Panc1 (cell line): ENCODE measurements around the gene TMEM184A. TPM values are rescaled to one million over a fixed set of nuclear protein-coding genes. Genes with fewer than 3 reads are reported as not detected.

Experiments used
- ATAC-seq: fragments of 200-7000 bp; cut with Tn5 transposase; 2 replicates; pipeline ENCODE4 v1.9.1; 2020; ENCODE audit warnings: mild to moderate bottlenecking, moderate library complexity
- BruUV-seq: library from RNA; stranded (reverse); fragments of 400-500 nt; replicated peaks from 2 replicates; lab custom pipeline; 2021; lab: Mats Ljungman, UMichigan
- CTCF ChIA-PET: fragments of 300-600 bp; sonication (Branson Sonifier 250); formaldehyde crosslinking; loops from one replicate; lab custom pipeline; 2022; ENCODE audit warnings: antibody characterized with exemption; lab: Charles Lee
- POLR2A ChIA-PET: fragments of 300-600 bp; sonication (Branson Sonifier 250); formaldehyde crosslinking; loops from one replicate; lab custom pipeline; 2022; ENCODE audit warnings: antibody characterized with exemption; lab: Charles Lee
- DNase-seq: peaks from one replicate; pipeline ENCODE4 v3.0.0-alpha.2; 2010; ENCODE audit warnings: low read depth, low spot score
- H3K27ac ChIP-seq: 2 replicates; pipeline ENCODE4 v1.5.1; 2011; ENCODE audit warnings: mild to moderate bottlenecking, low read length, inconsistent platforms
- H3K27me3 ChIP-seq: fragments of 200-500 bp; sonication (Bioruptor generic); 2 replicates; pipeline ENCODE4 v1.6.0; 2014; ENCODE audit warnings: low read length, inconsistent platforms; ENCODE audit not compliant: control insufficient read depth, insufficient read depth
- H3K36me3 ChIP-seq: fragments of 200-500 bp; sonication (Bioruptor generic); 2 replicates; pipeline ENCODE4 v1.5.1; 2014; ENCODE audit warnings: inconsistent platforms, mild to moderate bottlenecking, low read length, moderate library complexity; ENCODE audit not compliant: control insufficient read depth, insufficient read depth
- H3K4me1 ChIP-seq: 2 replicates; pipeline ENCODE4 v1.5.1; 2011; ENCODE audit warnings: inconsistent platforms, mild to moderate bottlenecking, low read length, moderate library complexity; ENCODE audit not compliant: control insufficient read depth, insufficient read depth
- H3K4me3 ChIP-seq, 2 experiments: 2 replicates each; pipeline ENCODE4 v1.5.1; 2011 to 2012; ENCODE audit warnings: low read depth in 2 of 2, low read length in 2 of 2, mild to moderate bottlenecking in 2 of 2, inconsistent platforms in 1 of 2, moderate library complexity in 1 of 2
- H3K9me3 ChIP-seq: fragments of 200-500 bp; sonication (Bioruptor generic); 2 replicates; pipeline ENCODE4 v1.5.1; 2014; ENCODE audit warnings: low read depth, mild to moderate bottlenecking, inconsistent platforms, low read length, moderate library complexity; ENCODE audit not compliant: control insufficient read depth, insufficient read depth
- POLR2AphosphoS5 ChIP-seq: IDR thresholded peaks from 2 replicates; pipeline ENCODE4 v1.6.1; 2012; ENCODE audit warnings: mild to moderate bottlenecking, low read depth, low read length, moderate library complexity
- SIN3A ChIP-seq: IDR thresholded peaks from 2 replicates; pipeline ENCODE4 v1.6.1; 2012; ENCODE audit warnings: low read depth, mild to moderate bottlenecking, low read length, moderate library complexity, borderline replicate concordance; ENCODE audit not compliant: insufficient read depth
- TCF7L2 ChIP-seq: IDR thresholded peaks from 2 replicates; pipeline ENCODE4 v1.6.1; 2011; ENCODE audit warnings: mild to moderate bottlenecking, low read depth, low read length, inconsistent platforms
- in situ Hi-C: cut with HindIII; loops from 2 replicates; pipeline ENCODE4 v1.10.0; 2016; ENCODE audit warnings: low sequenced_read_pairs, low pct_unique_long_range_greater_than_20kb
- intact Hi-C: fragments of 100-400 bp; cut with micrococcal nuclease; formaldehyde crosslinking; loops from one replicate; pipeline ENCODE4 v1.10.0; 2022; ENCODE audit not compliant: unreplicated experiment
- total RNA-seq: library from RNA; stranded (reverse); gene quantifications from one replicate; pipeline ENCODE4 v1.2.1, GENCODE V29; 2021; ENCODE audit not compliant: unreplicated experiment
- TF ChIP-seq, protein P1 (sequence below), 2 experiments: IDR thresholded peaks; 2 replicates each; pipeline ENCODE4 v1.6.1; 2011 to 2012; ENCODE audit warnings: low read depth in 2 of 2, control low read depth in 1 of 2, low read length in 1 of 2, mild to moderate bottlenecking in 1 of 2, moderate library complexity in 1 of 2; ENCODE audit not compliant: insufficient read depth in 1 of 2
- TF ChIP-seq, protein P2 (sequence below): fragments of 450-650 bp; IDR thresholded peaks from 2 replicates; pipeline ENCODE4 v1.5.1; 2017; ENCODE audit warnings: mild to moderate bottlenecking

The TMEM184A gene
- total RNA-seq, 1 experiment from 2014 or later: 9.2 TPM

DNA sequence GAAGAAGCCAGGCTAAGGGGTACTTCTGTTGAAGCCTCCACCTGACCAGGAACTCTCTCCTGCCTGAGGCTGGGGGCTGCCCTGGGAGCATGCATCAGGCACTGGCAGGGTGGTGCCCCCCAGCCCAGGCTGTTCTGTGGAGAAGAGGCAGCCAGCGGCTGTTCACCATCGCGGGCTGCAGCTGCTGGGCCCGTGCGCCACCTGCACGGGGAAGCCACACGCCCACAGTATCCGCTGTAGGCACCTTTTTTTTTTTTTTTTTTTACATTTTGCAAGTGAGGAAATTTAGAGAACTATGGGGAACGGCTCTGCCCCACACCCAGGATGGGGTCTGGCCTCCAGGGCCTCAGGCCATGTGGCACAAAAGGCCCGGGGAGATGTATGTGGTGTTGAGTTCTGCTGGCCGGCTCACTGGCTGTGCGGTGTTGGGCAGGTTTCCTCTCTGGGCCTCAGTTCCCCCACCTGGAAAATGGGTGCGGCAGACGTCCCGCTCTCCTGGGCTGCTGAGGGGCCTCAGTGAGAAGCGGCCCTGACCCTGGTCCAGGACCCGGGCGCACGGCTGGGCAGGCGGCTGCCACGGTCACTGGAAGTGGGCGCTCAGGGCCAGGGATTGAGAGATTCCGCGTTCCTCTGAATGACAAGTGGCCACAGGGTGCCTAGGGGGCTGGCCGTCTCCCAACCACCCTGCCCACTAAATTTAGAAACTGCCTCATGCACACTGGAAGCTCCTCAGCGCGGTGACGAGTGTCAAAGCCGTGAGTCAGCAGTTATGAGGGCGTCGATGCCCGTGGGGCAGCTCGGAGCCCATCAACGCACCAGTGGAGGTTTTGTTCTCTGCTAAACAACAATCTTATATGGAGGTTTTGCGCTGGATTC is 43.0 kb downstream of the TMEM184A start:
- no peaks in the 10 kb centered on the region for H3K27me3 ChIP-seq
- DNase-seq (no peak), ATAC-seq (peak; percentile 79)
- in situ Hi-C loops (no loop called here), intact Hi-C loops (no loop called here)
- ChIA-PET POLR2A (interaction anchor here (0.5 to 0.6 kb wide), 2 partner anchors 8 to 22 kb away, joined by 10 to 19 read pairs; no protein-coding TSS in a partner anchor), CTCF (interaction anchor here (0.5 kb wide), 1 partner anchor 337 kb away, joined by 3 read pairs; no protein-coding TSS in a partner anchor)
- no peak for TF ChIP-seq TCF7L2
- TF ChIP-seq, protein P1, sequence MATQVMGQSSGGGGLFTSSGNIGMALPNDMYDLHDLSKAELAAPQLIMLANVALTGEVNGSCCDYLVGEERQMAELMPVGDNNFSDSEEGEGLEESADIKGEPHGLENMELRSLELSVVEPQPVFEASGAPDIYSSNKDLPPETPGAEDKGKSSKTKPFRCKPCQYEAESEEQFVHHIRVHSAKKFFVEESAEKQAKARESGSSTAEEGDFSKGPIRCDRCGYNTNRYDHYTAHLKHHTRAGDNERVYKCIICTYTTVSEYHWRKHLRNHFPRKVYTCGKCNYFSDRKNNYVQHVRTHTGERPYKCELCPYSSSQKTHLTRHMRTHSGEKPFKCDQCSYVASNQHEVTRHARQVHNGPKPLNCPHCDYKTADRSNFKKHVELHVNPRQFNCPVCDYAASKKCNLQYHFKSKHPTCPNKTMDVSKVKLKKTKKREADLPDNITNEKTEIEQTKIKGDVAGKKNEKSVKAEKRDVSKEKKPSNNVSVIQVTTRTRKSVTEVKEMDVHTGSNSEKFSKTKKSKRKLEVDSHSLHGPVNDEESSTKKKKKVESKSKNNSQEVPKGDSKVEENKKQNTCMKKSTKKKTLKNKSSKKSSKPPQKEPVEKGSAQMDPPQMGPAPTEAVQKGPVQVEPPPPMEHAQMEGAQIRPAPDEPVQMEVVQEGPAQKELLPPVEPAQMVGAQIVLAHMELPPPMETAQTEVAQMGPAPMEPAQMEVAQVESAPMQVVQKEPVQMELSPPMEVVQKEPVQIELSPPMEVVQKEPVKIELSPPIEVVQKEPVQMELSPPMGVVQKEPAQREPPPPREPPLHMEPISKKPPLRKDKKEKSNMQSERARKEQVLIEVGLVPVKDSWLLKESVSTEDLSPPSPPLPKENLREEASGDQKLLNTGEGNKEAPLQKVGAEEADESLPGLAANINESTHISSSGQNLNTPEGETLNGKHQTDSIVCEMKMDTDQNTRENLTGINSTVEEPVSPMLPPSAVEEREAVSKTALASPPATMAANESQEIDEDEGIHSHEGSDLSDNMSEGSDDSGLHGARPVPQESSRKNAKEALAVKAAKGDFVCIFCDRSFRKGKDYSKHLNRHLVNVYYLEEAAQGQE (IDR thresholded peaks at IDR 0.05; ENCODE audit: insufficient read depth in 1 of 2, low read depth in 2 of 2, low read length in 1 of 2): no peak
- TF ChIP-seq POLR2AphosphoS5: peak; percentile 64; the same call in 1 of the 2 replicates
- H3K9me3 ChIP-seq: no peaks in the 10 kb centered on the region
- no peaks in the 10 kb centered on the region for H3K36me3 ChIP-seq
- H3K27ac ChIP-seq: peak overlapping the region; percentile 85
- peak overlapping the region in 1 of 2 experiments; percentile 13; a peak in 1 of 4 replicates for H3K4me3 ChIP-seq
- peaks cover 52% of the 10 kb centered on the region for H3K4me1 ChIP-seq
- BruUV-seq: no TSS peak

DNA sequence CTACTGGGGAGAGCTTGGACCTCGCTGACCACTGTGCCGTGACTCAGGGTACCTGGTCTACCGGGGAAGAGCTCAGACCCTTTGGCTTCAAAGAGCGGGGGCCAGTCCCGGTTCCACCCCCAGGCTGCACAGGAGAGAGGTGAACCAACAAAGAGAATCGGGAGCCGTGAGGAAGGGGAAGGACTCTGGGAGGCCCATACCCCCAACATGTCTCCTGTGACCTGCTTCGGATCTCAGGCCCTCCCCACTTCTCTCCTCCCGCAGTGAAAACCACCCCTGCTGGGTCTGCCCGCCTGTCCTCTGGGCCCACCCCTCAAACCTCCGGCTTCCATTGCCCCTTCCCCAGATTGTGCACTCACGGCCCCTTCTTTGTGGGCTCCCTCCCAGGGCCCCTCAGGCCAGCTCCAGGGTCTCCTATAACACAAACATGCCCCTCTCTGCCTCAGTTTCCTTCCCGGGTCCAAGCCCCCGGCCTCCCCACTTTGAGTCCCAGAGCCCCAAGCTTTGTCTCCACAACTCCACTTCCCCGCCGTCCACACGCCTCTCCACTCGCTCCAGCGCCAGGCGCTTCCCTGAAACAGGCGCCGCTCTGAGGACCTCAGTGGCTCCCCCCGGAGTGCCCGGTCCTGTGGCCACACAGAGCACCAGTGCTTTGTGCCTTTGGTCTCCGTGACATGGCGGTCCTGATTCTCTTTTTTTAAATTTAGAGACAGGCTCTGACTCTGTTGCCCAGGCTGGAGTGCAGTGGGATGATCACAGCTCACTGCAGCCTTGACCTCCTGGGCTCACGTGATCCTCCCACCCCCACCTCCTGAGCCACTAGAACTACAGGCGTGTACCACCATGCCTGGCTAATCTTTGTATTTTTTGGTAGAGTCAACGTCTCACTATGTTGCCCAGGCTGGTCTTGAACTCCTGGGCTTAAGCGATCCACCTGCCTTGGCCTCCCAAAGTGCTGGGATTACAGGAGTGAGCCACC is 44.3 kb downstream of the TMEM184A start:
- Histone ChIP-seq H3K4me3 (no peak overlapping the region), H3K36me3 (no peaks in the 10 kb centered on the region), H3K27me3 (no peaks in the 10 kb centered on the region), H3K27ac (peak overlapping the region; percentile 75), H3K9me3 (no peaks in the 10 kb centered on the region), H3K4me1 (peaks cover 58% of the 10 kb centered on the region)
- ATAC-seq (no peak), DNase-seq (no peak)
- ChIA-PET CTCF (no interaction called here), POLR2A (interaction anchor here (0.6 to 0.7 kb wide), 2 partner anchors 8 to 399 kb away, joined by 3 to 4 read pairs; no protein-coding TSS in a partner anchor)
- in situ Hi-C loops: no loop called here
- TF ChIP-seq, protein P1 (IDR thresholded peaks at IDR 0.05; ENCODE audit: insufficient read depth in 1 of 2, low read depth in 2 of 2, low read length in 1 of 2): no peak
- TF ChIP-seq, protein P2, sequence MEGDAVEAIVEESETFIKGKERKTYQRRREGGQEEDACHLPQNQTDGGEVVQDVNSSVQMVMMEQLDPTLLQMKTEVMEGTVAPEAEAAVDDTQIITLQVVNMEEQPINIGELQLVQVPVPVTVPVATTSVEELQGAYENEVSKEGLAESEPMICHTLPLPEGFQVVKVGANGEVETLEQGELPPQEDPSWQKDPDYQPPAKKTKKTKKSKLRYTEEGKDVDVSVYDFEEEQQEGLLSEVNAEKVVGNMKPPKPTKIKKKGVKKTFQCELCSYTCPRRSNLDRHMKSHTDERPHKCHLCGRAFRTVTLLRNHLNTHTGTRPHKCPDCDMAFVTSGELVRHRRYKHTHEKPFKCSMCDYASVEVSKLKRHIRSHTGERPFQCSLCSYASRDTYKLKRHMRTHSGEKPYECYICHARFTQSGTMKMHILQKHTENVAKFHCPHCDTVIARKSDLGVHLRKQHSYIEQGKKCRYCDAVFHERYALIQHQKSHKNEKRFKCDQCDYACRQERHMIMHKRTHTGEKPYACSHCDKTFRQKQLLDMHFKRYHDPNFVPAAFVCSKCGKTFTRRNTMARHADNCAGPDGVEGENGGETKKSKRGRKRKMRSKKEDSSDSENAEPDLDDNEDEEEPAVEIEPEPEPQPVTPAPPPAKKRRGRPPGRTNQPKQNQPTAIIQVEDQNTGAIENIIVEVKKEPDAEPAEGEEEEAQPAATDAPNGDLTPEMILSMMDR: no peak
- no peak for TF ChIP-seq TCF7L2
- TF ChIP-seq SIN3A: no peak
- no peak for TF ChIP-seq POLR2AphosphoS5
- intact Hi-C loops: no loop called here
- BruUV-seq: no TSS peak
